Stimulated activated CD8-positive, alpha-beta memory T cell treated with anti-CD3 and anti-CD28 coated beads, Interleukin-12 subunit alpha, Interleukin-12 subunit beta, amount 100 ng/mL, for 4 hours (primary cell): ENCODE measurements around the gene PTGES.
A peak's percentile ranks its signal among the peaks of the same experiment; 100 is the strongest.

Source experiments
- DNase-seq: peaks from one replicate; pipeline ENCODE4 v3.0.0-alpha.2; 2020; ENCODE audit warnings: low read depth

PTGES gene

GRCh38 chr9:129740666-129741464, 12.0 kb downstream of the PTGES start:
- DNase-seq: no peak

GRCh38 chr9:129740174-129740573, 12.7 kb downstream of the PTGES start:
- no peak for DNase-seq

GRCh38 chr9:129739432-129739831, 13.4 kb downstream of the PTGES start:
- no peak for DNase-seq

GRCh38 chr9:129737479-129738274, 15.2 kb downstream of the PTGES start:
- DNase-seq: peak; percentile 69

- no peak for DNase-seq
Observed at GRCh38 chr9:129736334-129736733, 16.5 kb downstream of the PTGES start.

GRCh38 chr9:129735546-129735945, 17.3 kb downstream of the PTGES start:
- DNase-seq: no peak

- no peak for DNase-seq
Observed at GRCh38 chr9:129733632-129733953, 19.2 kb downstream of the PTGES start.

GRCh38 chr9:129732946-129733631, 19.8 kb downstream of the PTGES start:
- DNase-seq: no peak

- DNase-seq: no peak
Observed at GRCh38 chr9:129732100-129732499, 20.7 kb downstream of the PTGES start.

GRCh38 chr9:129731477-129732085, 21.3 kb downstream of the PTGES start:
- DNase-seq: no peak

GRCh38 chr9:129728744-129729143, 24.1 kb downstream of the PTGES start:
- DNase-seq: no peak

GRCh38 chr9:129726322-129727160, 26.3 kb downstream of the PTGES start:
- peak; percentile 11 for DNase-seq

- DNase-seq: no peak
Observed at GRCh38 chr9:129725795-129726251, 27.0 kb downstream of the PTGES start.

GRCh38 chr9:129724456-129725190, 28.2 kb downstream of the PTGES start:
- DNase-seq: no peak

GRCh38 chr9:129722913-129723312, 29.9 kb downstream of the PTGES start:
- no peak for DNase-seq

- no peak for DNase-seq
Observed at GRCh38 chr9:129720865-129721545, 31.8 kb downstream of the PTGES start.

- no peak for DNase-seq
Observed at GRCh38 chr9:129720181-129720864, 32.5 kb downstream of the PTGES start.

- no peak for DNase-seq
Observed at GRCh38 chr9:129719135-129719534, 33.7 kb downstream of the PTGES start.

- DNase-seq: no peak
Observed at GRCh38 chr9:129718647-129719046, 34.2 kb downstream of the PTGES start.
